ENCODE data around the gene CLCNKA. TPM values are rescaled to one million over a fixed set of nuclear protein-coding genes. Genes with fewer than 3 reads are reported as not detected.

The CLCNKA gene
- total RNA-seq, 1 experiment from 2014 or later, result 1.5 TPM

DNA sequence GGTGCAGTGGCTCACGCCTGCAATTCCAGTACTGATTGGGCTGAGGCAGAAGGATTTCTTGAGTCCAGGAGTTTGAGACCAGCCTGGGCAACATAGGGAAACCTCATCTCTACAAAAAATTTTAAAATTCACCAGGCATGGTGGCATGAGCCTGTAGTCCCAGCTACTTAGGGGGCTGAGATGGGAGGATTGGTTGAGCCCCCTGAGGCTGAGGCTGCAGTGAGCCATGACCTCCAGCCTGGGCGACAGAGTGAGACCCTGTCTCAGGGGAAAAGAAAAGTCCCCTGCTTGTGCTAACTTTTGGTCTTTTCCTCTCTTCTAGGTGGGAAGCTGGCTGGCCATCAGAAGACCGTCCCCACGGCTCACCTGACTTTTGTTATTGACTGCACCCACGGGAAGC is 16.2 kb upstream of the CLCNKA start (continued):
- TF ChIP-seq, protein P1, sequence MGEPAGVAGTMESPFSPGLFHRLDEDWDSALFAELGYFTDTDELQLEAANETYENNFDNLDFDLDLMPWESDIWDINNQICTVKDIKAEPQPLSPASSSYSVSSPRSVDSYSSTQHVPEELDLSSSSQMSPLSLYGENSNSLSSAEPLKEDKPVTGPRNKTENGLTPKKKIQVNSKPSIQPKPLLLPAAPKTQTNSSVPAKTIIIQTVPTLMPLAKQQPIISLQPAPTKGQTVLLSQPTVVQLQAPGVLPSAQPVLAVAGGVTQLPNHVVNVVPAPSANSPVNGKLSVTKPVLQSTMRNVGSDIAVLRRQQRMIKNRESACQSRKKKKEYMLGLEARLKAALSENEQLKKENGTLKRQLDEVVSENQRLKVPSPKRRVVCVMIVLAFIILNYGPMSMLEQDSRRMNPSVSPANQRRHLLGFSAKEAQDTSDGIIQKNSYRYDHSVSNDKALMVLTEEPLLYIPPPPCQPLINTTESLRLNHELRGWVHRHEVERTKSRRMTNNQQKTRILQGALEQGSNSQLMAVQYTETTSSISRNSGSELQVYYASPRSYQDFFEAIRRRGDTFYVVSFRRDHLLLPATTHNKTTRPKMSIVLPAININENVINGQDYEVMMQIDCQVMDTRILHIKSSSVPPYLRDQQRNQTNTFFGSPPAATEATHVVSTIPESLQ (CRISPR knock-in tag; IDR thresholded peaks at IDR 0.05), result no peak
- TF ChIP-seq, protein P2, sequence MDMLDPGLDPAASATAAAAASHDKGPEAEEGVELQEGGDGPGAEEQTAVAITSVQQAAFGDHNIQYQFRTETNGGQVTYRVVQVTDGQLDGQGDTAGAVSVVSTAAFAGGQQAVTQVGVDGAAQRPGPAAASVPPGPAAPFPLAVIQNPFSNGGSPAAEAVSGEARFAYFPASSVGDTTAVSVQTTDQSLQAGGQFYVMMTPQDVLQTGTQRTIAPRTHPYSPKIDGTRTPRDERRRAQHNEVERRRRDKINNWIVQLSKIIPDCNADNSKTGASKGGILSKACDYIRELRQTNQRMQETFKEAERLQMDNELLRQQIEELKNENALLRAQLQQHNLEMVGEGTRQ (CRISPR knock-in tag; IDR thresholded peaks at IDR 0.05), result no peak
- TF ChIP-seq CREM (CRISPR knock-in tag; IDR thresholded peaks at IDR 0.05) (no peak), TCF7 (CRISPR knock-in tag; IDR thresholded peaks at IDR 0.05; ENCODE audit: low read depth) (no peak), ELF4 (CRISPR knock-in tag; IDR thresholded peaks at IDR 0.05; ENCODE audit: low read depth) (no peak), ZNF317 (CRISPR knock-in tag; IDR thresholded peaks at IDR 0.05; ENCODE audit: borderline replicate concordance, low read depth) (no peak), FOXK1 (CRISPR knock-in tag; IDR thresholded peaks at IDR 0.05) (no peak), CREB1 (CRISPR knock-in tag; IDR thresholded peaks at IDR 0.05) (no peak)
- TF ChIP-seq, protein P3, sequence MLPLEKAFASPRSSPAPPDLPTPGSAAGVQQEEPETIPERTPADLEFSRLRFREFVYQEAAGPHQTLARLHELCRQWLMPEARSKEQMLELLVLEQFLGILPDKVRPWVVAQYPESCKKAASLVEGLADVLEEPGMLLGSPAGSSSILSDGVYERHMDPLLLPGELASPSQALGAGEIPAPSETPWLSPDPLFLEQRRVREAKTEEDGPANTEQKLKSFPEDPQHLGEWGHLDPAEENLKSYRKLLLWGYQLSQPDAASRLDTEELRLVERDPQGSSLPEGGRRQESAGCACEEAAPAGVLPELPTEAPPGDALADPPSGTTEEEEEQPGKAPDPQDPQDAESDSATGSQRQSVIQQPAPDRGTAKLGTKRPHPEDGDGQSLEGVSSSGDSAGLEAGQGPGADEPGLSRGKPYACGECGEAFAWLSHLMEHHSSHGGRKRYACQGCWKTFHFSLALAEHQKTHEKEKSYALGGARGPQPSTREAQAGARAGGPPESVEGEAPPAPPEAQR (CRISPR knock-in tag; IDR thresholded peaks at IDR 0.05), result no peak
- TF ChIP-seq, protein P4, sequence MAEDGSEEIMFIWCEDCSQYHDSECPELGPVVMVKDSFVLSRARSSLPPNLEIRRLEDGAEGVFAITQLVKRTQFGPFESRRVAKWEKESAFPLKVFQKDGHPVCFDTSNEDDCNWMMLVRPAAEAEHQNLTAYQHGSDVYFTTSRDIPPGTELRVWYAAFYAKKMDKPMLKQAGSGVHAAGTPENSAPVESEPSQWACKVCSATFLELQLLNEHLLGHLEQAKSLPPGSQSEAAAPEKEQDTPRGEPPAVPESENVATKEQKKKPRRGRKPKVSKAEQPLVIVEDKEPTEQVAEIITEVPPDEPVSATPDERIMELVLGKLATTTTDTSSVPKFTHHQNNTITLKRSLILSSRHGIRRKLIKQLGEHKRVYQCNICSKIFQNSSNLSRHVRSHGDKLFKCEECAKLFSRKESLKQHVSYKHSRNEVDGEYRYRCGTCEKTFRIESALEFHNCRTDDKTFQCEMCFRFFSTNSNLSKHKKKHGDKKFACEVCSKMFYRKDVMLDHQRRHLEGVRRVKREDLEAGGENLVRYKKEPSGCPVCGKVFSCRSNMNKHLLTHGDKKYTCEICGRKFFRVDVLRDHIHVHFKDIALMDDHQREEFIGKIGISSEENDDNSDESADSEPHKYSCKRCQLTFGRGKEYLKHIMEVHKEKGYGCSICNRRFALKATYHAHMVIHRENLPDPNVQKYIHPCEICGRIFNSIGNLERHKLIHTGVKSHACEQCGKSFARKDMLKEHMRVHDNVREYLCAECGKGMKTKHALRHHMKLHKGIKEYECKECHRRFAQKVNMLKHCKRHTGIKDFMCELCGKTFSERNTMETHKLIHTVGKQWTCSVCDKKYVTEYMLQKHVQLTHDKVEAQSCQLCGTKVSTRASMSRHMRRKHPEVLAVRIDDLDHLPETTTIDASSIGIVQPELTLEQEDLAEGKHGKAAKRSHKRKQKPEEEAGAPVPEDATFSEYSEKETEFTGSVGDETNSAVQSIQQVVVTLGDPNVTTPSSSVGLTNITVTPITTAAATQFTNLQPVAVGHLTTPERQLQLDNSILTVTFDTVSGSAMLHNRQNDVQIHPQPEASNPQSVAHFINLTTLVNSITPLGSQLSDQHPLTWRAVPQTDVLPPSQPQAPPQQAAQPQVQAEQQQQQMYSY (CRISPR knock-in tag; IDR thresholded peaks at IDR 0.05), result no peak
- TF ChIP-seq, protein P5, sequence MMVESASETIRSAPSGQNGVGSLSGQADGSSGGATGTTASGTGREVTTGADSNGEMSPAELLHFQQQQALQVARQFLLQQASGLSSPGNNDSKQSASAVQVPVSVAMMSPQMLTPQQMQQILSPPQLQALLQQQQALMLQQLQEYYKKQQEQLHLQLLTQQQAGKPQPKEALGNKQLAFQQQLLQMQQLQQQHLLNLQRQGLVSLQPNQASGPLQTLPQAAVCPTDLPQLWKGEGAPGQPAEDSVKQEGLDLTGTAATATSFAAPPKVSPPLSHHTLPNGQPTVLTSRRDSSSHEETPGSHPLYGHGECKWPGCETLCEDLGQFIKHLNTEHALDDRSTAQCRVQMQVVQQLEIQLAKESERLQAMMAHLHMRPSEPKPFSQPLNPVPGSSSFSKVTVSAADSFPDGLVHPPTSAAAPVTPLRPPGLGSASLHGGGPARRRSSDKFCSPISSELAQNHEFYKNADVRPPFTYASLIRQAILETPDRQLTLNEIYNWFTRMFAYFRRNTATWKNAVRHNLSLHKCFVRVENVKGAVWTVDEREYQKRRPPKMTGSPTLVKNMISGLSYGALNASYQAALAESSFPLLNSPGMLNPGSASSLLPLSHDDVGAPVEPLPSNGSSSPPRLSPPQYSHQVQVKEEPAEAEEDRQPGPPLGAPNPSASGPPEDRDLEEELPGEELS (CRISPR knock-in tag; IDR thresholded peaks at IDR 0.05), result no peak

DNA sequence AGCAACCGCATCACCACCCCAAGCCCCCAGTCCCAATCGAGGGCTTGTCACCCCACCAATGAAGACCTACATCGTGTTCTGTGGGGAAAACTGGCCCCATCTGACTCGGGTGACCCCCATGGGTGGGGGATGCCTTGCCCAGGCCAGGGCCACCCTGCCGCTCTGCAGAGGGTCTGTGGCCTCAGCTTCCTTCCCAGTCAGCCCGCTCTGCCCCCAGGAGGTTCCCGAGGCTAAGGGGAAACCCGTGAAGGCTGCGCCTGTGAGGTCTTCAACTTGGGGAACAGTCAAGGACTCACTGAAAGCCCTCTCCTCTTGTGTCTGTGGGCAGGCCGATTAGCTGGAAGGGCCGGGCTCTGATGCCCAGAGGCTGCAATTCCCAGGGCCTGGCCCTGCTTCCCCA is 15.8 kb upstream of the CLCNKA start:
- Mint-ChIP-seq H3K27ac (no peak overlapping the region), H3K4me1 (peaks cover 11% of the 10 kb centered on the region), H3K4me3 (no peak overlapping the region), H3K36me3 (no peaks in the 10 kb centered on the region), H3K27me3 (ENCODE audit: low read depth) (no peaks in the 10 kb centered on the region), H3K9me3 (no peaks in the 10 kb centered on the region)
- ChIA-PET CTCF (interaction anchor here (0.7 to 2.6 kb wide), 4 partner anchors 20 to 214 kb away, joined by 3 to 9 read pairs (median 6); partner anchors contain the start of gene FAM131C), POLR2A (no interaction called here)
- ATAC-seq (no peak), DNase-seq (ENCODE audit: low spot score) (no peak)
- TF ChIP-seq, protein P6, sequence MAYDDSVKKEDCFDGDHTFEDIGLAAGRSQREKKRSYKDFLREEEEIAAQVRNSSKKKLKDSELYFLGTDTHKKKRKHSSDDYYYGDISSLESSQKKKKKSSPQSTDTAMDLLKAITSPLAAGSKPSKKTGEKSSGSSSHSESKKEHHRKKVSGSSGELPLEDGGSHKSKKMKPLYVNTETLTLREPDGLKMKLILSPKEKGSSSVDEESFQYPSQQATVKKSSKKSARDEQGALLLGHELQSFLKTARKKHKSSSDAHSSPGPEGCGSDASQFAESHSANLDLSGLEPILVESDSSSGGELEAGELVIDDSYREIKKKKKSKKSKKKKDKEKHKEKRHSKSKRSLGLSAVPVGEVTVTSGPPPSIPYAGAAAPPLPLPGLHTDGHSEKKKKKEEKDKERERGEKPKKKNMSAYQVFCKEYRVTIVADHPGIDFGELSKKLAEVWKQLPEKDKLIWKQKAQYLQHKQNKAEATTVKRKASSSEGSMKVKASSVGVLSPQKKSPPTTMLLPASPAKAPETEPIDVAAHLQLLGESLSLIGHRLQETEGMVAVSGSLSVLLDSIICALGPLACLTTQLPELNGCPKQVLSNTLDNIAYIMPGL (CRISPR knock-in tag; IDR thresholded peaks at IDR 0.05), result no peak
- TF ChIP-seq TP53 (CRISPR knock-in tag; IDR thresholded peaks at IDR 0.05) (no peak), ZBTB21 (CRISPR knock-in tag; IDR thresholded peaks at IDR 0.05; ENCODE audit: borderline replicate concordance) (no peak), MYBL2 (CRISPR knock-in tag; IDR thresholded peaks at IDR 0.05) (no peak), SP1 (CRISPR knock-in tag; conservative IDR thresholded peaks at IDR 0.05) (no peak), ZNF219 (CRISPR knock-in tag; IDR thresholded peaks at IDR 0.05; ENCODE audit: borderline replicate concordance) (no peak), PRRX2 (CRISPR knock-in tag; IDR thresholded peaks at IDR 0.05) (no peak), ZNF396 (CRISPR knock-in tag; IDR thresholded peaks at IDR 0.05; ENCODE audit: borderline replicate concordance) (no peak), ZNF416 (CRISPR knock-in tag; IDR thresholded peaks at IDR 0.05) (no peak), ELF4 (CRISPR knock-in tag; IDR thresholded peaks at IDR 0.05; ENCODE audit: low read depth) (no peak), NFATC4 (CRISPR knock-in tag; IDR thresholded peaks at IDR 0.05) (no peak), ZNF138 (CRISPR knock-in tag; conservative IDR thresholded peaks at IDR 0.05) (no peak)
- TF ChIP-seq, protein P7, sequence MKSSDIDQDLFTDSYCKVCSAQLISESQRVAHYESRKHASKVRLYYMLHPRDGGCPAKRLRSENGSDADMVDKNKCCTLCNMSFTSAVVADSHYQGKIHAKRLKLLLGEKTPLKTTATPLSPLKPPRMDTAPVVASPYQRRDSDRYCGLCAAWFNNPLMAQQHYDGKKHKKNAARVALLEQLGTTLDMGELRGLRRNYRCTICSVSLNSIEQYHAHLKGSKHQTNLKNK (CRISPR knock-in tag; IDR thresholded peaks at IDR 0.05), result no peak
- TF ChIP-seq, protein P8, sequence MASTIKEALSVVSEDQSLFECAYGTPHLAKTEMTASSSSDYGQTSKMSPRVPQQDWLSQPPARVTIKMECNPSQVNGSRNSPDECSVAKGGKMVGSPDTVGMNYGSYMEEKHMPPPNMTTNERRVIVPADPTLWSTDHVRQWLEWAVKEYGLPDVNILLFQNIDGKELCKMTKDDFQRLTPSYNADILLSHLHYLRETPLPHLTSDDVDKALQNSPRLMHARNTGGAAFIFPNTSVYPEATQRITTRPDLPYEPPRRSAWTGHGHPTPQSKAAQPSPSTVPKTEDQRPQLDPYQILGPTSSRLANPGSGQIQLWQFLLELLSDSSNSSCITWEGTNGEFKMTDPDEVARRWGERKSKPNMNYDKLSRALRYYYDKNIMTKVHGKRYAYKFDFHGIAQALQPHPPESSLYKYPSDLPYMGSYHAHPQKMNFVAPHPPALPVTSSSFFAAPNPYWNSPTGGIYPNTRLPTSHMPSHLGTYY (CRISPR knock-in tag; IDR thresholded peaks at IDR 0.05), result no peak
